GM12878 (cell line): Measurements from ENCODE around the gene LAMP1.

ENCODE experiments used
- CTCF ChIP-seq, 3 experiments: IDR thresholded peaks in 2 of 3; conservative IDR thresholded peaks in 1 of 3; 2 replicates each; pipeline ENCODE4 v1.5.1; 2011; ENCODE audit warnings: low read depth in 3 of 3, low read length in 3 of 3, mild to moderate bottlenecking in 3 of 3, control low read depth in 2 of 3, moderate library complexity in 2 of 3, inconsistent platforms in 1 of 3, mixed read lengths in 1 of 3; ENCODE audit not compliant: control insufficient read depth in 2 of 3, insufficient read depth in 1 of 3; ENCODE audit errors: extremely low read depth in 1 of 3
- POLR2A ChIP-seq: IDR thresholded peaks from 2 replicates; pipeline ENCODE4 v1.6.1; 2011; ENCODE audit warnings: low read depth, mild to moderate bottlenecking, low read length
- RFX5 ChIP-seq: IDR thresholded peaks from 2 replicates; pipeline ENCODE4 v1.6.1; 2011; ENCODE audit warnings: low read depth, low read length, improper control_type of control experiment

- no peak for TF ChIP-seq POLR2A
- no peak for TF ChIP-seq CTCF (IDR thresholded peaks at IDR 0.05 in 2 of 3, conservative IDR thresholded peaks at IDR 0.05 in 1 of 3; ENCODE audit: control insufficient read depth in 2 of 3, extremely low read depth in 1 of 3, insufficient read depth in 1 of 3, low read depth in 3 of 3, low read length in 3 of 3)
- no peak for TF ChIP-seq RFX5
Measured at GRCh38 chr13:113322890-113323651, 26.0 kb downstream of the LAMP1 start.
